B cell (primary cell): ENCODE measurements around the gene CDYL2. TPM values are rescaled to one million over a fixed set of nuclear protein-coding genes. Genes with fewer than 3 reads are reported as not detected.

Experiments
- ATAC-seq: fragments of 200-7000 bp; cut with Tn5 transposase; one replicate; pipeline ENCODE4 v1.10.0; 2021; ENCODE audit warnings: low read depth, mild to moderate bottlenecking, moderate number of reproducible peaks, moderate library complexity
- CTCF ChIA-PET: fragments of 350-600 bp; sonication (Branson Sonifier 250); formaldehyde crosslinking; loops from one replicate; lab custom pipeline; 2021; ENCODE audit warnings: antibody characterized with exemption, inconsistent platforms; lab: Charles Lee
- POLR2A ChIA-PET: fragments of 350-600 bp; sonication (Branson Sonifier 250); formaldehyde crosslinking; loops from one replicate; lab custom pipeline; 2021; ENCODE audit warnings: antibody characterized with exemption; lab: Charles Lee
- DNase-seq: peaks from one replicate; pipeline ENCODE4 v3.0.0; 2013
- H2AFZ ChIP-seq: 2 replicates; pipeline ENCODE4 v1.6.1; 2012; ENCODE audit warnings: mild to moderate bottlenecking, low read depth, low read length; ENCODE audit not compliant: insufficient read depth, poor library complexity, severe bottlenecking
- H3K27ac ChIP-seq, 2 donors: 1 replicate in 1 of 2; 2 replicates in 1 of 2; pipeline ENCODE4 v1.5.1; 2012 to 2013; ENCODE audit warnings: low read length in 2 of 2, mild to moderate bottlenecking in 2 of 2, moderate library complexity in 1 of 2
- H3K27me3 ChIP-seq, 4 experiments: fragments of 200-600 bp in 1 of 4; sonication (generic) in 1 of 4; replicated peaks in 1 of 4; 1 replicate in 2 of 4; 2 replicates in 2 of 4; pipeline versions ENCODE4 v1.6.1 to v1.7.0; 2013 to 2016; ENCODE audit warnings: low read length in 3 of 4, mild to moderate bottlenecking in 2 of 4, mixed read lengths in 1 of 4, moderate library complexity in 1 of 4; ENCODE audit not compliant: insufficient read depth in 4 of 4, control insufficient read depth in 3 of 4; ENCODE audit errors: control extremely low read depth in 1 of 4
- H3K36me3 ChIP-seq, 2 experiments: replicated peaks in 1 of 2; 1 replicate in 1 of 2; 2 replicates in 1 of 2; pipeline versions ENCODE4 v1.6.1 to v1.7.1; 2013; ENCODE audit warnings: low read length in 1 of 2; ENCODE audit not compliant: insufficient read depth in 2 of 2, control insufficient read depth in 1 of 2; ENCODE audit errors: control extremely low read depth in 1 of 2, extremely low read depth in 1 of 2
- H3K4me1 ChIP-seq, 2 donors: fragments of 200-600 bp in 1 of 2; sonication (generic) in 1 of 2; 1 replicate in 1 of 2; 2 replicates in 1 of 2; pipeline versions ENCODE4 v1.5.1 to v1.6.1; 2013 to 2017; ENCODE audit warnings: low read length in 2 of 2; ENCODE audit not compliant: control insufficient read depth in 2 of 2, insufficient read depth in 2 of 2
- H3K4me2 ChIP-seq: replicated peaks from 2 replicates; pipeline ENCODE3; 2012; ENCODE audit warnings: mild to moderate bottlenecking, low read depth, low read length; ENCODE audit not compliant: poor library complexity, severe bottlenecking
- H3K4me3 ChIP-seq, 5 experiments: fragments of 200-600 bp in 1 of 5; sonication (generic) in 1 of 5; 1 replicate in 3 of 5; 2 replicates in 2 of 5; pipeline versions ENCODE4 v1.5.1 to v1.7.0; 2011 to 2016; ENCODE audit warnings: low read length in 4 of 5, mild to moderate bottlenecking in 4 of 5, low read depth in 2 of 5, control low read depth in 1 of 5, moderate library complexity in 1 of 5; ENCODE audit not compliant: insufficient read depth in 1 of 5; ENCODE audit errors: control extremely low read depth in 1 of 5, extremely low read depth in 1 of 5
- H3K79me2 ChIP-seq: fragments of 200-600 bp; sonication (generic); one replicate; pipeline ENCODE4 v1.6.0; 2016; ENCODE audit warnings: low read length; ENCODE audit not compliant: control insufficient read depth, insufficient read depth
- H3K9ac ChIP-seq: fragments of 200-600 bp; sonication (generic); 2 replicates; pipeline ENCODE4 v1.6.1; 2017; ENCODE audit warnings: mild to moderate bottlenecking, low read length, moderate library complexity
- H3K9me3 ChIP-seq, 3 donors: one replicate each; pipeline versions ENCODE4 v1.6.1 to v1.7.1; 2013; ENCODE audit warnings: low read length in 2 of 3; ENCODE audit not compliant: control insufficient read depth in 2 of 3, insufficient read depth in 1 of 3; ENCODE audit errors: control extremely low read depth in 1 of 3
- H4K20me1 ChIP-seq: 2 replicates; pipeline ENCODE4 v1.6.0; 2012; ENCODE audit warnings: mild to moderate bottlenecking, low read length; ENCODE audit not compliant: insufficient read depth, control insufficient read depth, poor library complexity, severe bottlenecking
- H3K27ac Mint-ChIP-seq: one replicate; pipeline ENCODE4 v1.8.0; 2021; ENCODE audit warnings: mixed read lengths
- H3K27me3 Mint-ChIP-seq: one replicate; pipeline ENCODE4 v1.8.0; 2021; ENCODE audit warnings: mixed read lengths
- H3K4me1 Mint-ChIP-seq: one replicate; pipeline ENCODE4 v1.8.0; 2021; ENCODE audit warnings: mixed read lengths
- H3K4me3 Mint-ChIP-seq: one replicate; pipeline ENCODE4 v1.8.0; 2021; ENCODE audit warnings: mixed read lengths
- H3K9me3 Mint-ChIP-seq: one replicate; pipeline ENCODE4 v1.8.0; 2022; ENCODE audit warnings: mixed read lengths; ENCODE audit not compliant: insufficient read depth
- CTCF ChIP-seq: fragments of 200-600 bp; IDR thresholded peaks from one replicate; pipeline ENCODE4 v1.8.0; 2022; ENCODE audit warnings: antibody characterized with exemption, mild to moderate bottlenecking
- EZH2 ChIP-seq: IDR thresholded peaks from 2 replicates; pipeline ENCODE4 v1.6.1; 2012; ENCODE audit warnings: borderline replicate concordance, low read depth, mild to moderate bottlenecking, moderate library complexity, low read length; ENCODE audit not compliant: insufficient read depth, poor library complexity, severe bottlenecking
- WGBS: methylation state at CpG from one replicate; pipeline ENCODE4 v1.1.5; 2013; ENCODE audit warnings: missing lambda C conversion rate; ENCODE audit not compliant: insufficient coverage; 5-methylcytosine and 5-hydroxymethylcytosine counted together
- intact Hi-C: fragments of 100-400 bp; cut with micrococcal nuclease; formaldehyde crosslinking; loops from one replicate; pipeline ENCODE4 v1.10.0; 2022
- polyA plus RNA-seq: library from polyadenylated mRNA; depleted of rRNA; stranded (reverse); fragments of >200 nt; gene quantifications from 2 replicates; pipeline ENCODE4 v1.2.3, GENCODE V29; 2012
- total RNA-seq, 2 donors: library from RNA; stranded (reverse); fragments of 120-200 nt in 1 of 2; gene quantifications; 1 replicate in 1 of 2; 2 replicates in 1 of 2; pipeline versions ENCODE4 v1.2.3 to v1.2.4, GENCODE V29; 2013 to 2022

Gene CDYL2
- total and polyA plus RNA-seq, 2 donors (not counting 1 experiment from before 2014, with no cell fraction given): 0.66 to 6.6 TPM

- Histone ChIP-seq H3K36me3 (no peaks in the 10 kb centered on the region), H3K27me3 (no peaks in the 10 kb centered on the region), H3K79me2 (no peaks in the 10 kb centered on the region), H3K9me3 (peaks cover 0 to 3% (median 0%) of the 10 kb centered on the region in 3 donors), H3K4me2 (no peak overlapping the region), H3K27ac (no peak overlapping the region), H3K4me1 (no peaks in the 10 kb centered on the region), H3K4me3 (no peak overlapping the region), H4K20me1 (no peaks in the 10 kb centered on the region), H3K9ac (no peak overlapping the region), H2AFZ (no peak overlapping the region)
- no peak for TF ChIP-seq CTCF
- no peak for TF ChIP-seq EZH2
- Mint-ChIP-seq H3K4me1 (peaks cover 8% of the 10 kb centered on the region), H3K27ac (no peak overlapping the region), H3K9me3 (peaks cover 3% of the 10 kb centered on the region), H3K4me3 (no peak overlapping the region), H3K27me3 (no peaks in the 10 kb centered on the region)
- intact Hi-C loops: no loop called here
- DNase-seq (no peak), ATAC-seq (no peak)
- POLR2A ChIA-PET: no interaction called here
- CTCF ChIA-PET: no interaction called here
- 97% methylated on average over 7 of the region's 9 CpGs for WGBS
Observed at GRCh38 chr16:80708823-80709222, 95.6 kb downstream of the CDYL2 start.

- no peak overlapping the region for H3K4me2 ChIP-seq
- no peaks in the 10 kb centered on the region for H3K27me3 Mint-ChIP-seq
- no peak overlapping the region for H3K4me3 ChIP-seq
- H3K27ac Mint-ChIP-seq: no peak overlapping the region
- no peak overlapping the region for H3K9ac ChIP-seq
- intact Hi-C loops: no loop called here
- ATAC-seq (no peak), DNase-seq (no peak)
- no peaks in the 10 kb centered on the region for H3K9me3 Mint-ChIP-seq
- POLR2A ChIA-PET: no interaction called here
- H3K27ac ChIP-seq: no peak overlapping the region
- no peaks in the 10 kb centered on the region for H3K27me3 ChIP-seq
- H3K4me3 Mint-ChIP-seq: no peak overlapping the region
- H3K79me2 ChIP-seq: no peaks in the 10 kb centered on the region
- no peaks in the 10 kb centered on the region for H3K36me3 ChIP-seq
- CTCF ChIA-PET: no interaction called here
- H4K20me1 ChIP-seq: no peaks in the 10 kb centered on the region
- H3K4me1 ChIP-seq: no peaks in the 10 kb centered on the region
- no peaks in the 10 kb centered on the region for H3K9me3 ChIP-seq
- TF ChIP-seq EZH2 (no peak), CTCF (no peak)
- no peak overlapping the region for H2AFZ ChIP-seq
- peaks cover 8% of the 10 kb centered on the region for H3K4me1 Mint-ChIP-seq
Observed at GRCh38 chr16:80707686-80708085, 96.7 kb downstream of the CDYL2 start.
